GM12878 (cell line): ENCODE results near the gene PPP2R3C.

ENCODE experiments used
- BHLHE40 ChIP-seq, 2 experiments: fragments of 450-650 bp in 1 of 2; IDR thresholded peaks; 2 replicates each; pipeline ENCODE4 v1.6.1; 2011 to 2017; ENCODE audit warnings: low read depth in 2 of 2, borderline replicate concordance in 1 of 2, improper control_type of control experiment in 1 of 2, low read length in 1 of 2, mild to moderate bottlenecking in 1 of 2
- BRCA1 ChIP-seq: IDR thresholded peaks from 2 replicates; pipeline ENCODE4 v1.6.1; 2011; ENCODE audit warnings: low read depth, low read length, improper control_type of control experiment
- CBX5 ChIP-seq: sonication (generic); IDR thresholded peaks from 2 replicates; pipeline ENCODE4 v1.6.1; 2016; ENCODE audit warnings: low read depth, moderate library complexity, mild to moderate bottlenecking, inconsistent platforms
- CHD4 ChIP-seq: fragments of 200-600 bp; sonication (generic); IDR thresholded peaks from 2 replicates; pipeline ENCODE4 v1.6.1; 2016; ENCODE audit warnings: mild to moderate bottlenecking
- EGR1 ChIP-seq, 2 experiments: IDR thresholded peaks; 1 replicate in 1 of 2; 2 replicates in 1 of 2; pipeline ENCODE4 v1.6.1; 2011 to 2012; ENCODE audit warnings: low read depth in 2 of 2, low read length in 2 of 2, borderline replicate concordance in 1 of 2, mild to moderate bottlenecking in 1 of 2, moderate library complexity in 1 of 2
- EZH2 ChIP-seq: IDR thresholded peaks from 2 replicates; pipeline ENCODE4 v1.6.1; 2012; ENCODE audit warnings: low read depth, mild to moderate bottlenecking, control low read depth, inconsistent platforms, low read length, borderline replicate concordance; ENCODE audit not compliant: control insufficient read depth
- GABPA ChIP-seq: IDR thresholded peaks from 2 replicates; pipeline ENCODE4 v1.6.1; 2014; ENCODE audit warnings: antibody characterized with exemption, low read depth, mild to moderate bottlenecking, inconsistent platforms
- KDM1A ChIP-seq: fragments of 200-600 bp; sonication (generic); IDR thresholded peaks from 2 replicates; pipeline ENCODE4 v1.6.1; 2016; ENCODE audit warnings: borderline replicate concordance
- NRF1 ChIP-seq: conservative IDR thresholded peaks from 2 replicates; pipeline ENCODE4 v1.6.1; 2011; ENCODE audit warnings: mild to moderate bottlenecking, low read depth, low read length, improper control_type of control experiment
- POLR2A ChIP-seq: IDR thresholded peaks from 2 replicates; pipeline ENCODE4 v1.6.1; 2011; ENCODE audit warnings: low read depth, mild to moderate bottlenecking, low read length
- ZZZ3 ChIP-seq: IDR thresholded peaks from 2 replicates; pipeline ENCODE4 v1.6.1; 2011; ENCODE audit warnings: low read depth; ENCODE audit not compliant: control insufficient read depth, insufficient read length
- TF ChIP-seq, protein P1 (sequence below), 3 experiments: IDR thresholded peaks in 2 of 3; conservative IDR thresholded peaks in 1 of 3; 2 replicates each; pipeline ENCODE4 v1.5.1; 2011; ENCODE audit warnings: low read depth in 3 of 3, low read length in 3 of 3, mild to moderate bottlenecking in 3 of 3, control low read depth in 2 of 3, moderate library complexity in 2 of 3, inconsistent platforms in 1 of 3, mixed read lengths in 1 of 3; ENCODE audit not compliant: control insufficient read depth in 2 of 3, insufficient read depth in 1 of 3; ENCODE audit errors: extremely low read depth in 1 of 3

GRCh38 chr14:35079742-35080141, 42.0 kb downstream of the PPP2R3C start:
- TF ChIP-seq GABPA (no peak), EZH2 (no peak), EGR1 (IDR thresholded peaks at IDR 0.05; ENCODE audit: borderline replicate concordance in 1 of 2, low read depth in 2 of 2, low read length in 2 of 2) (no peak), KDM1A (no peak), CHD4 (no peak), ZZZ3 (no peak), CBX5 (no peak), POLR2A (no peak), BRCA1 (no peak), BHLHE40 (IDR thresholded peaks at IDR 0.05; ENCODE audit: borderline replicate concordance in 1 of 2, low read depth in 2 of 2, low read length in 1 of 2) (no peak), NRF1 (no peak)
- TF ChIP-seq, protein P1, sequence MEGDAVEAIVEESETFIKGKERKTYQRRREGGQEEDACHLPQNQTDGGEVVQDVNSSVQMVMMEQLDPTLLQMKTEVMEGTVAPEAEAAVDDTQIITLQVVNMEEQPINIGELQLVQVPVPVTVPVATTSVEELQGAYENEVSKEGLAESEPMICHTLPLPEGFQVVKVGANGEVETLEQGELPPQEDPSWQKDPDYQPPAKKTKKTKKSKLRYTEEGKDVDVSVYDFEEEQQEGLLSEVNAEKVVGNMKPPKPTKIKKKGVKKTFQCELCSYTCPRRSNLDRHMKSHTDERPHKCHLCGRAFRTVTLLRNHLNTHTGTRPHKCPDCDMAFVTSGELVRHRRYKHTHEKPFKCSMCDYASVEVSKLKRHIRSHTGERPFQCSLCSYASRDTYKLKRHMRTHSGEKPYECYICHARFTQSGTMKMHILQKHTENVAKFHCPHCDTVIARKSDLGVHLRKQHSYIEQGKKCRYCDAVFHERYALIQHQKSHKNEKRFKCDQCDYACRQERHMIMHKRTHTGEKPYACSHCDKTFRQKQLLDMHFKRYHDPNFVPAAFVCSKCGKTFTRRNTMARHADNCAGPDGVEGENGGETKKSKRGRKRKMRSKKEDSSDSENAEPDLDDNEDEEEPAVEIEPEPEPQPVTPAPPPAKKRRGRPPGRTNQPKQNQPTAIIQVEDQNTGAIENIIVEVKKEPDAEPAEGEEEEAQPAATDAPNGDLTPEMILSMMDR (IDR thresholded peaks at IDR 0.05 in 2 of 3, conservative IDR thresholded peaks at IDR 0.05 in 1 of 3; ENCODE audit: control insufficient read depth in 2 of 3, extremely low read depth in 1 of 3, insufficient read depth in 1 of 3, low read depth in 3 of 3, low read length in 3 of 3), result no peak
